GM12878 (cell line): ENCODE measurements around the gene L3HYPDH. TPM values are rescaled to one million over a fixed set of nuclear protein-coding genes. Genes with fewer than 3 reads are reported as not detected.

Experiments
- FOS ChIP-seq: IDR thresholded peaks from 3 replicates; pipeline ENCODE4 v1.6.1; 2011; ENCODE audit warnings: borderline replicate concordance; ENCODE audit not compliant: insufficient read length; ENCODE audit errors: extremely low read depth
- IKZF2 ChIP-seq, 2 experiments: fragments of 450-650 bp; IDR thresholded peaks; 2 replicates each; pipeline ENCODE4 v1.6.1; 2017; ENCODE audit warnings: mild to moderate bottlenecking in 2 of 2, moderate library complexity in 2 of 2
- NFXL1 ChIP-seq: fragments of 450-650 bp; IDR thresholded peaks from 2 replicates; pipeline ENCODE4 v1.6.1; 2017; ENCODE audit warnings: antibody characterized with exemption, mild to moderate bottlenecking, borderline replicate concordance
- NR2F1 ChIP-seq: fragments of 450-650 bp; conservative IDR thresholded peaks from 2 replicates; pipeline ENCODE4 v1.6.1; 2017; ENCODE audit warnings: mild to moderate bottlenecking
- SUZ12 ChIP-seq: fragments of 200-600 bp; sonication (generic); IDR thresholded peaks from one replicate; pipeline ENCODE4 v1.6.1; 2018; ENCODE audit warnings: antibody characterized with exemption, mild to moderate bottlenecking; ENCODE audit not compliant: unreplicated experiment
- polyA plus RNA-seq, 11 experiments: library from polyadenylated mRNA; depleted of rRNA in 4 of 11; unstranded in 6 of 11; stranded (reverse) in 5 of 11; fragments of >200 nt; fragmentation: Nextera tagmentation in 4 of 11; fragmentation: Illumina TruSeq in 1 of 11; extraction: Ambion mirVana in 4 of 11; extraction: Trizol in 1 of 11; gene quantifications; 1 replicate in 1 of 11; 2 replicates in 10 of 11; pipeline versions ENCODE4 v1.2.1 to v1.2.3, GENCODE V29; 2011 to 2016; ENCODE audit warnings: inconsistent platforms in 2 of 11, missing spikeins in 2 of 11, low read depth in 1 of 11
- total RNA-seq, 4 experiments: library from RNA; depleted of rRNA in 3 of 4; stranded (reverse); fragments of >200 nt in 3 of 4; fragmentation: Illumina TruSeq in 1 of 4; extraction: Trizol in 1 of 4; gene quantifications; 2 replicates each; pipeline versions ENCODE4 v1.2.1 to v1.2.3, GENCODE V29; 2013 to 2021
- TF ChIP-seq, protein P1 (sequence below): fragments of 450-650 bp; IDR thresholded peaks from 2 replicates; pipeline ENCODE4 v1.6.1; 2017; ENCODE audit warnings: low read depth, mild to moderate bottlenecking, moderate library complexity
- TF ChIP-seq, protein P2 (sequence below): fragments of 450-650 bp; IDR thresholded peaks from 2 replicates; pipeline ENCODE4 v1.6.1; 2018; ENCODE audit warnings: borderline replicate concordance, mild to moderate bottlenecking; ENCODE audit not compliant: partially characterized antibody
- TF ChIP-seq, protein P3 (sequence below): IDR thresholded peaks from 2 replicates; pipeline ENCODE4 v1.6.1; 2012; ENCODE audit warnings: low read depth, low read length, improper control_type of control experiment

L3HYPDH gene
- total and polyA plus RNA-seq, 10 of the 15 experiments (the other 5 are each of a cell fraction or from before 2014, with no cell fraction given): 11.5 to 27.8 (median 15.8) TPM

DNA sequence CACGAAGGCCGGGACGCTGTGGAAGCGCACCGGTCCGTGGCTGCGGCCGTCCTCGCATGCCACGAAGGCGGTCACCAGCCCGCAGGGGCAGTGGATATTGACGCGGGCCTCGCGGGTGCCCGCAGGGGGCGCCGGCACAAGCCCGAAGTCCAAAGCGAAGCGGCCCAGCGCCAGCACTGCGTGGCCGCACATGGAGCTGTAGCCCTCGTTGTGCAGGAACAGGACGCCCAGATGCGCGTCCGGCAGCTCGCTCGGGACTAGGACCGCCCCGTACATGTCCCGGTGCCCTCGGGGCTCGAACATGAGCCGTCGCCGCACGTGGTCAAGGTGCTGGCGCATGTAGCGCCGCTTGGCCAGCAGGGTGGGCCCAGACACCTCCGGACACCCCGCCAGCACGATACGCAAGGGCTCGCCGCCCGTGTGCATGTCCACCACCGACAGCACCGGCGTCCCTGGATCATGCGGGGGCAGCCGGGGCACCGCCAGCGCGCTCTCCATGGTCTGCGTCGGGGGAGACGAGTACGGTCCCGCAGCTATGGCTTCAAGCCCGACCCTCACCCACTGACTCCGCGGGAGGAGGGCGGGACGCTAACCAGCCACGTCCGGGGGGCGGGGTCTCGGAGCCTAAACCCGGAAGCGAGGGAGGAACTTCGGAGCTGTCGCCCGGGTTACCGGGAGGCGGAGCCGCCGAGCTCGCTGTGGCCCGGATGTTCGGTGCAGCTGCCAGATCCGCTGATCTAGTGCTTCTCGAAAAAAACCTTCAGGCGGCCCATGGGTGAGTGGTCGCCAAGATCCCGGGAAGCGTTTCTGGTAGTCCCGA is at the start of gene L3HYPDH, which contains the start of gene JKAMP (continued):
- TF ChIP-seq NR2F1 (peak; percentile 54; the same call in 1 of the 2 replicates), NFXL1 (no peak), SUZ12 (no peak), FOS (no peak), IKZF2 (IDR thresholded peaks at IDR 0.05) (peak; percentile 25 to 41; a peak in 2 of 4 replicates)
- TF ChIP-seq, protein P1, sequence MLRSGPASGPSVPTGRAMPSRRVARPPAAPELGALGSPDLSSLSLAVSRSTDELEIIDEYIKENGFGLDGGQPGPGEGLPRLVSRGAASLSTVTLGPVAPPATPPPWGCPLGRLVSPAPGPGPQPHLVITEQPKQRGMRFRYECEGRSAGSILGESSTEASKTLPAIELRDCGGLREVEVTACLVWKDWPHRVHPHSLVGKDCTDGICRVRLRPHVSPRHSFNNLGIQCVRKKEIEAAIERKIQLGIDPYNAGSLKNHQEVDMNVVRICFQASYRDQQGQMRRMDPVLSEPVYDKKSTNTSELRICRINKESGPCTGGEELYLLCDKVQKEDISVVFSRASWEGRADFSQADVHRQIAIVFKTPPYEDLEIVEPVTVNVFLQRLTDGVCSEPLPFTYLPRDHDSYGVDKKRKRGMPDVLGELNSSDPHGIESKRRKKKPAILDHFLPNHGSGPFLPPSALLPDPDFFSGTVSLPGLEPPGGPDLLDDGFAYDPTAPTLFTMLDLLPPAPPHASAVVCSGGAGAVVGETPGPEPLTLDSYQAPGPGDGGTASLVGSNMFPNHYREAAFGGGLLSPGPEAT: no peak
- TF ChIP-seq, protein P2, sequence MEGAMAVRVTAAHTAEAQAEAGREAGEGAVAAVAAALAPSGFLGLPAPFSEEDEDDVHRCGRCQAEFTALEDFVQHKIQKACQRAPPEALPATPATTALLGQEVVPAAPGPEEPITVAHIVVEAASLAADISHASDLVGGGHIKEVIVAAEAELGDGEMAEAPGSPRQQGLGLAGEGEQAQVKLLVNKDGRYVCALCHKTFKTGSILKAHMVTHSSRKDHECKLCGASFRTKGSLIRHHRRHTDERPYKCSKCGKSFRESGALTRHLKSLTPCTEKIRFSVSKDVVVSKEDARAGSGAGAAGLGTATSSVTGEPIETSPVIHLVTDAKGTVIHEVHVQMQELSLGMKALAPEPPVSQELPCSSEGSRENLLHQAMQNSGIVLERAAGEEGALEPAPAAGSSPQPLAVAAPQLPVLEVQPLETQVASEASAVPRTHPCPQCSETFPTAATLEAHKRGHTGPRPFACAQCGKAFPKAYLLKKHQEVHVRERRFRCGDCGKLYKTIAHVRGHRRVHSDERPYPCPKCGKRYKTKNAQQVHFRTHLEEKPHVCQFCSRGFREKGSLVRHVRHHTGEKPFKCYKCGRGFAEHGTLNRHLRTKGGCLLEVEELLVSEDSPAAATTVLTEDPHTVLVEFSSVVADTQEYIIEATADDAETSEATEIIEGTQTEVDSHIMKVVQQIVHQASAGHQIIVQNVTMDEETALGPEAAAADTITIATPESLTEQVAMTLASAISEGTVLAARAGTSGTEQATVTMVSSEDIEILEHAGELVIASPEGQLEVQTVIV: peak; percentile 85
- TF ChIP-seq, protein P3, sequence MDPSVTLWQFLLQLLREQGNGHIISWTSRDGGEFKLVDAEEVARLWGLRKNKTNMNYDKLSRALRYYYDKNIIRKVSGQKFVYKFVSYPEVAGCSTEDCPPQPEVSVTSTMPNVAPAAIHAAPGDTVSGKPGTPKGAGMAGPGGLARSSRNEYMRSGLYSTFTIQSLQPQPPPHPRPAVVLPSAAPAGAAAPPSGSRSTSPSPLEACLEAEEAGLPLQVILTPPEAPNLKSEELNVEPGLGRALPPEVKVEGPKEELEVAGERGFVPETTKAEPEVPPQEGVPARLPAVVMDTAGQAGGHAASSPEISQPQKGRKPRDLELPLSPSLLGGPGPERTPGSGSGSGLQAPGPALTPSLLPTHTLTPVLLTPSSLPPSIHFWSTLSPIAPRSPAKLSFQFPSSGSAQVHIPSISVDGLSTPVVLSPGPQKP: no peak
